GM18873 (cell line): Measurements from ENCODE around the gene RAB25.
"Not testable (repeated sequence)": the region's sequence is repeated elsewhere in the genome, so short reads cannot be mapped to it uniquely, and the experiment has no call there.

Experiments
- ATAC-seq: cut with Tn5 transposase; IDR thresholded peaks from one replicate; pipeline ENCODE4 v1.9.1; 2021; ENCODE audit warnings: mild to moderate bottlenecking, moderate library complexity, moderate number of reproducible peaks; ENCODE audit not compliant: unreplicated experiment, low FRiP score

Gene RAB25

GRCh38 chr1:156060937-156061636 lies at the start of gene RAB25:
RAB25 (plus strand) TSS chr1:156061160; CDS start chr1:156061401, 241 bp downstream.
- ATAC-seq = no peak

- ATAC-seq = peak; percentile 75
These were observed 48.7 kb upstream of the RAB25 start for GRCh38 chr1:156012051-156012817.

- no peak for ATAC-seq
These were observed 46.1 kb upstream of the RAB25 start for GRCh38 chr1:156014829-156015228.

- ATAC-seq = no peak
These were observed 41.0 kb upstream of the RAB25 start for GRCh38 chr1:156019946-156020292.

- peak; percentile 94 for ATAC-seq
These were observed 40.5 kb upstream of the RAB25 start, which contains the start of gene SSR2 for GRCh38 chr1:156020293-156021092. SSR2 (minus strand) TSS chr1:156020951; CDS start chr1:156020167, 784 bp downstream.

- no peak for ATAC-seq
These were observed 39.9 kb upstream of the RAB25 start for GRCh38 chr1:156021093-156021428.

- ATAC-seq = no peak
These were observed 39.0 kb upstream of the RAB25 start for GRCh38 chr1:156021954-156022353.

GRCh38 chr1:156024801-156025200 lies 36.2 kb upstream of the RAB25 start:
- no peak for ATAC-seq

- ATAC-seq = no peak
These were observed 35.1 kb upstream of the RAB25 start for GRCh38 chr1:156025876-156026275.

GRCh38 chr1:156026588-156026987 lies 34.4 kb upstream of the RAB25 start:
- ATAC-seq = no peak

GRCh38 chr1:156033011-156033410 lies 27.9 kb upstream of the RAB25 start:
- no peak for ATAC-seq

- ATAC-seq = not testable (repeated sequence)
These were observed 26.0 kb upstream of the RAB25 start for GRCh38 chr1:156034991-156035390.

GRCh38 chr1:156042828-156043227 lies 18.1 kb upstream of the RAB25 start:
- ATAC-seq = no peak

GRCh38 chr1:156045076-156045475 lies 15.9 kb upstream of the RAB25 start:
- no peak for ATAC-seq

- ATAC-seq = no peak
These were observed 12.2 kb upstream of the RAB25 start for GRCh38 chr1:156048663-156049258.

GRCh38 chr1:156050376-156050775 lies 10.6 kb upstream of the RAB25 start:
- ATAC-seq = no peak

- no peak for ATAC-seq
These were observed 9.8 kb upstream of the RAB25 start for GRCh38 chr1:156051011-156051725.

GRCh38 chr1:156052862-156053767 lies 7.8 kb upstream of the RAB25 start:
- ATAC-seq = no peak
